Mesendoderm (in vitro differentiated cells): ENCODE data around the gene FMO1.

Source experiments
- DNase-seq: peaks from one replicate; pipeline ENCODE4 v3.0.0; 2013
- H2AK5ac ChIP-seq: 2 replicates; pipeline ENCODE4 v1.6.1; 2013; ENCODE audit warnings: low read length, inconsistent platforms
- H2BK120ac ChIP-seq: 2 replicates; pipeline ENCODE4 v1.6.1; 2013; ENCODE audit warnings: low read depth, mild to moderate bottlenecking, low read length, moderate library complexity, mixed read lengths
- H2BK15ac ChIP-seq: replicated peaks from 2 replicates; pipeline ENCODE4 v1.6.1; 2013; ENCODE audit warnings: low read depth, mild to moderate bottlenecking, moderate library complexity
- H2BK5ac ChIP-seq: 2 replicates; pipeline ENCODE4 v1.6.1; 2013; ENCODE audit warnings: low read length, inconsistent platforms
- H3K18ac ChIP-seq: 2 replicates; pipeline ENCODE4 v1.6.1; 2013; ENCODE audit warnings: mild to moderate bottlenecking, low read length, mixed read lengths
- H3K23ac ChIP-seq: one replicate; pipeline ENCODE4 v1.6.1; 2013; ENCODE audit warnings: low read length
- H3K27ac ChIP-seq: 2 replicates; pipeline ENCODE4 v1.5.1; 2013; ENCODE audit warnings: low read depth, mild to moderate bottlenecking, inconsistent platforms, low read length, moderate library complexity
- H3K27me3 ChIP-seq: 2 replicates; pipeline ENCODE4 v1.6.1; 2013; ENCODE audit warnings: low read length, control low read depth, mild to moderate bottlenecking, inconsistent platforms; ENCODE audit not compliant: insufficient read depth, poor library complexity
- H3K36me3 ChIP-seq: 2 replicates; pipeline ENCODE4 v1.6.1; 2013; ENCODE audit warnings: low read length, inconsistent platforms; ENCODE audit not compliant: control insufficient read depth, insufficient read depth
- H3K4ac ChIP-seq: one replicate; pipeline ENCODE4 v1.6.1; 2013; ENCODE audit warnings: low read depth, mild to moderate bottlenecking, low read length, moderate library complexity
- H3K4me1 ChIP-seq: 2 replicates; pipeline ENCODE4 v1.6.1; 2013; ENCODE audit warnings: low read depth, low read length, inconsistent platforms; ENCODE audit not compliant: control insufficient read depth
- H3K4me2 ChIP-seq: 2 replicates; pipeline ENCODE4 v1.6.1; 2013; ENCODE audit warnings: low read length
- H3K4me3 ChIP-seq: 2 replicates; pipeline ENCODE4 v1.5.1; 2013; ENCODE audit warnings: mild to moderate bottlenecking, low read length
- H3K56ac ChIP-seq: one replicate; pipeline ENCODE4 v1.6.1; 2013; ENCODE audit warnings: low read length
- H3K79me1 ChIP-seq: 2 replicates; pipeline ENCODE4 v1.6.1; 2013; ENCODE audit warnings: low read length, inconsistent platforms
- H3K79me2 ChIP-seq: 2 replicates; pipeline ENCODE4 v1.6.1; 2013; ENCODE audit warnings: mild to moderate bottlenecking, low read length; ENCODE audit not compliant: control insufficient read depth, insufficient read depth
- H3K9ac ChIP-seq: 2 replicates; pipeline ENCODE4 v1.6.1; 2013; ENCODE audit warnings: low read length, inconsistent platforms
- H4K5ac ChIP-seq: one replicate; pipeline ENCODE4 v1.6.1; 2013; ENCODE audit warnings: low read length
- H4K8ac ChIP-seq: one replicate; pipeline ENCODE4 v1.6.1; 2013; ENCODE audit warnings: low read depth, mild to moderate bottlenecking, control low read depth, low read length, moderate library complexity
- WGBS: extraction: QIAGEN DNeasy Blood & Tissue Kit; methylation state at CpG from one replicate; pipeline ENCODE4 v1.1.7; 2013; ENCODE audit warnings: low lambda C conversion rate, missing lambda C conversion rate; ENCODE audit not compliant: insufficient coverage; ENCODE audit errors: extremely low coverage; 5-methylcytosine and 5-hydroxymethylcytosine counted together

Gene FMO1

DNA sequence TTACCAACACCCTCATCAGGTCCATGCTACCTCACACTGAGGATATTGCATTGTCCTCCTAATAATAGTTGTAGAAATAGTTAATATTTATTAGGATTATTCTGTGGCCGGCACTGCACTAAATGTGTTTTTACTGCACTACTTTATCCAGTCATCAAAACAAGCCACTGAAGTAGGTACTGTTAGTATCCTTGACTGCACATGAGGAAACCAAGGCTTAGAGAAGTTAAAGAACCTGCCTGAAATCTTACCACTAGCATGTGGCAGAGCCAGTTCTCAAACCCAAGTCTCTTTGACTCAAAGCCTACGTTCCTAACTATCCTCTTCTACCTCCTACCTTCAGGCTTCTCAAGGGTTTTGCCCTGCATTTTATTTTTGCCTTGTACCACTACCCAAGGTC, 30.9 kb downstream of the FMO1 start:
- Histone ChIP-seq H3K23ac (no peak overlapping the region), H2BK15ac (no peak overlapping the region), H2BK120ac (no peak overlapping the region), H3K56ac (no peak overlapping the region), H4K5ac (no peak overlapping the region), H3K36me3 (no peaks in the 10 kb centered on the region), H2AK5ac (no peak overlapping the region), H3K79me1 (no peaks in the 10 kb centered on the region), H2BK5ac (no peak overlapping the region), H3K4ac (no peak overlapping the region), H3K18ac (no peak overlapping the region), H3K79me2 (no peaks in the 10 kb centered on the region), H3K4me3 (no peak overlapping the region), H3K9ac (no peak overlapping the region), H3K27me3 (no peaks in the 10 kb centered on the region), H4K8ac (no peak overlapping the region), H3K27ac (no peak overlapping the region), H3K4me2 (no peak overlapping the region), H3K4me1 (no peaks in the 10 kb centered on the region)
- WGBS, result no CpG with 5 or more reads among the region's 2 CpGs
- DNase-seq, result no peak

- WGBS, result no CpG with 5 or more reads among the region's 3 CpGs
- H3K79me1 ChIP-seq, result no peaks in the 10 kb centered on the region
- no peak overlapping the region for H3K18ac ChIP-seq
These were observed 31.4 kb downstream of the FMO1 start for GRCh38 chr1:171279678-171280077.

DNA sequence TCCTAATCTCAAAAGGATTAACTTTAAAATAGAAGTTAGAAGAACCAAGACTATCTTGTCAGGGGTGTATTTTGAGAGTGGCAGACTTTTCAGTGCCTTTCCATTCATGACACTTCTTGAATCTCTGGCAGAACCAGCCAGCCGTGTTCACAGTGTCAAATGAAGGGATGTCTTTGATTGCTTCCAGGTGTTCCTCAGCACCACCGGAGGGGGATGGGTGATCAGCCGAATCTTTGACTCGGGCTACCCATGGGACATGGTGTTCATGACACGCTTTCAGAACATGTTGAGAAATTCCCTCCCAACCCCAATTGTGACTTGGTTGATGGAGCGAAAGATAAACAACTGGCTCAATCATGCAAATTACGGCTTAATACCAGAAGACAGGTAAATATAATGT, 32.3 kb downstream of the FMO1 start:
- Histone ChIP-seq H2BK120ac (no peak overlapping the region), H3K18ac (no peak overlapping the region), H3K23ac (no peak overlapping the region), H3K4me1 (no peaks in the 10 kb centered on the region), H2BK15ac (no peak overlapping the region), H2AK5ac (no peak overlapping the region), H4K8ac (no peak overlapping the region), H3K4me3 (no peak overlapping the region), H3K36me3 (no peaks in the 10 kb centered on the region), H3K79me1 (no peaks in the 10 kb centered on the region), H3K9ac (no peak overlapping the region), H3K4ac (no peak overlapping the region), H3K27ac (no peak overlapping the region), H3K79me2 (no peaks in the 10 kb centered on the region), H3K27me3 (no peaks in the 10 kb centered on the region), H3K4me2 (no peak overlapping the region), H4K5ac (no peak overlapping the region), H2BK5ac (no peak overlapping the region), H3K56ac (no peak overlapping the region)
- DNase-seq, result no peak
- WGBS, result no CpG with 5 or more reads among the region's 7 CpGs

More at GRCh38 chr1:171279678-171280077, 31.4 kb downstream of the FMO1 start:
- H2BK15ac ChIP-seq, result no peak overlapping the region
- H2BK5ac ChIP-seq, result no peak overlapping the region
- H3K9ac ChIP-seq, result no peak overlapping the region
- no peaks in the 10 kb centered on the region for H3K36me3 ChIP-seq
- no peak overlapping the region for H2AK5ac ChIP-seq
- H3K23ac ChIP-seq, result no peak overlapping the region
- no peak overlapping the region for H3K27ac ChIP-seq
- H3K56ac ChIP-seq, result no peak overlapping the region
- H3K27me3 ChIP-seq, result no peaks in the 10 kb centered on the region
- no peak overlapping the region for H3K4me3 ChIP-seq
- H3K4me1 ChIP-seq, result no peaks in the 10 kb centered on the region
- no peak overlapping the region for H3K4ac ChIP-seq
- H3K79me2 ChIP-seq, result no peaks in the 10 kb centered on the region
- DNase-seq, result no peak
- no peak overlapping the region for H3K4me2 ChIP-seq
- H2BK120ac ChIP-seq, result no peak overlapping the region
- no peak overlapping the region for H4K5ac ChIP-seq
- no peak overlapping the region for H4K8ac ChIP-seq

- Histone ChIP-seq H4K8ac (no peak overlapping the region), H3K79me2 (no peaks in the 10 kb centered on the region), H2BK5ac (no peak overlapping the region), H3K4me3 (no peak overlapping the region), H2AK5ac (no peak overlapping the region), H3K9ac (no peak overlapping the region), H3K27me3 (no peaks in the 10 kb centered on the region), H3K4ac (no peak overlapping the region), H4K5ac (no peak overlapping the region), H3K56ac (no peak overlapping the region), H2BK15ac (no peak overlapping the region), H3K23ac (no peak overlapping the region), H3K18ac (no peak overlapping the region), H3K36me3 (no peaks in the 10 kb centered on the region), H3K27ac (no peak overlapping the region), H3K79me1 (no peaks in the 10 kb centered on the region), H3K4me2 (no peak overlapping the region), H2BK120ac (no peak overlapping the region), H3K4me1 (no peaks in the 10 kb centered on the region)
- DNase-seq, result no peak
- no CpG with 5 or more reads among the region's 4 CpGs for WGBS
These were observed 37.9 kb downstream of the FMO1 start for GRCh38 chr1:171286032-171286705.

DNA sequence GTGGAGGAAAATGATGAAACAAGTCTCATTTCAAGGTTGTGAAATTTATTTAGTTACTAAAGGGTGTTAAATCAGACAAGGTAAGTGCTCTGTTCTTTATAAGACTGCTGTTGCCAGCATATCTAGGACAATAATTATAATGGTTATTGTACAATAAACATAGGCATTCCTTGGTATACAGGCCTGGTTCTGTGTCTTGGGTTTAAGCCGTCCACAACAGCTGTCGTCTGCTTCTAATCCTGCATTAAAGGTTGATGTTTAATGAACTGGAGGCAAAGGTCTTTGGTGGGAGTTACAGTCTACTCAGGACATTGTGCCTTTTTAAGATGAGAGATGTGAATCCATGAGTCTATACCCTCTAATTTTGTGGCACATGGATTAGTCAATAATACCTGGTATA, 42.3 kb downstream of the FMO1 start:
- Histone ChIP-seq H2BK15ac (no peak overlapping the region), H3K23ac (no peak overlapping the region), H2BK5ac (no peak overlapping the region), H3K27ac (no peak overlapping the region), H4K8ac (no peak overlapping the region), H2BK120ac (no peak overlapping the region), H3K9ac (no peak overlapping the region), H4K5ac (no peak overlapping the region), H3K18ac (no peak overlapping the region), H3K4me1 (no peaks in the 10 kb centered on the region), H3K4me3 (no peak overlapping the region), H3K4ac (no peak overlapping the region), H3K79me2 (no peaks in the 10 kb centered on the region), H3K27me3 (no peaks in the 10 kb centered on the region), H2AK5ac (no peak overlapping the region), H3K4me2 (no peak overlapping the region), H3K79me1 (no peaks in the 10 kb centered on the region), H3K56ac (no peak overlapping the region), H3K36me3 (no peaks in the 10 kb centered on the region)
- WGBS, result no CpG with 5 or more reads among the region's 2 CpGs
- no peak for DNase-seq

DNA sequence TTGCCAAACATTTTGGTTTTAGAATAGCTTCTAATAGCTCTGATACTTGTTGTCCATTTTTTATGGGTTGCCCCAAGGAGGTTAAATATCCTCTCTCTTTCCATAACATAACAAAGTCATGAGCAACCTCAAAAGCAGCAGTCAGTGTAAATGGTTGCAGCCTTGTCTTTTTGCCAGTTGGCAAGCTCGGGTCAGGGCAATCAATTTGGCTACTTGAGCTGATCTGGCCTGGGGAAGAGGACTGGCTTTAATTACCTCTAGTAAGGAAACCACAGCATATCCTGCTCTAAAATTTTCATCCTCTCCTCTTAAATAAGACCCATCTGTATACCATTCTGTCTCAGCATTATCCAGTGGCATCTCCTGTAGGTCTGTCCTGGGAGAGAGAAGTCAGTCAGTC, 44.5 kb downstream of the FMO1 start:
- Histone ChIP-seq H3K56ac (no peak overlapping the region), H3K23ac (no peak overlapping the region), H3K18ac (no peak overlapping the region), H3K4me3 (no peak overlapping the region), H3K4ac (no peak overlapping the region), H3K36me3 (no peaks in the 10 kb centered on the region), H3K79me2 (no peaks in the 10 kb centered on the region), H2AK5ac (no peak overlapping the region), H4K8ac (no peak overlapping the region), H2BK120ac (no peak overlapping the region), H3K27me3 (no peaks in the 10 kb centered on the region), H2BK5ac (no peak overlapping the region), H2BK15ac (no peak overlapping the region), H3K4me1 (no peaks in the 10 kb centered on the region), H3K27ac (no peak overlapping the region), H3K4me2 (no peak overlapping the region), H3K9ac (no peak overlapping the region), H4K5ac (no peak overlapping the region), H3K79me1 (no peaks in the 10 kb centered on the region)
- no CpG with 5 or more reads among the region's 1 CpG for WGBS
- no peak for DNase-seq
